22Rv1 (cell line): ENCODE data around the gene PPP4R4.
"Not testable (repeated sequence)": the region's sequence is repeated elsewhere in the genome, so short reads cannot be mapped to it uniquely, and the experiment has no call there.

Experiments used
- CTCF ChIP-seq: fragments of 450-650 bp; IDR thresholded peaks from 2 replicates; pipeline ENCODE4 v1.5.1; 2017; ENCODE audit warnings: mild to moderate bottlenecking
- ZFX ChIP-seq: fragments of 450-650 bp; IDR thresholded peaks from 2 replicates; pipeline ENCODE4 v1.6.1; 2017; ENCODE audit warnings: antibody characterized with exemption, borderline replicate concordance

GRCh38 chr14:94296181-94296545 is 122.0 kb downstream of the PPP4R4 start:
- TF ChIP-seq CTCF, ZFX: not testable (repeated sequence)
